GM12872 (cell line): ENCODE data around the gene PHF23.

Experiments used
- CTCF ChIP-seq: IDR thresholded peaks from 3 replicates; pipeline ENCODE4 v1.5.1; 2011; ENCODE audit warnings: low read depth, mild to moderate bottlenecking, low read length, moderate library complexity; ENCODE audit not compliant: insufficient read depth

Gene PHF23

GRCh38 chr17:7226721-7227710 lies 12.2 kb downstream of the PHF23 start:
- TF ChIP-seq CTCF, result no peak

- TF ChIP-seq CTCF, result no peak
Measured at GRCh38 chr17:7225711-7226331, 13.4 kb downstream of the PHF23 start.

GRCh38 chr17:7224661-7225111 lies 14.6 kb downstream of the PHF23 start:
- TF ChIP-seq CTCF, result no peak

- TF ChIP-seq CTCF, result no peak
Measured at GRCh38 chr17:7224110-7224509, 15.1 kb downstream of the PHF23 start.

- no peak for TF ChIP-seq CTCF
Measured at GRCh38 chr17:7223375-7223774, 15.9 kb downstream of the PHF23 start.

GRCh38 chr17:7222972-7223292 lies 16.3 kb downstream of the PHF23 start:
- TF ChIP-seq CTCF, result no peak

GRCh38 chr17:7222093-7222971 lies 16.9 kb downstream of the PHF23 start:
- no peak for TF ChIP-seq CTCF
